Smooth muscle cell of trachea (primary cell): ENCODE measurements around the gene OR7G3. TPM values are rescaled to one million over a fixed set of nuclear protein-coding genes. Genes with fewer than 3 reads are reported as not detected.

Source experiments
- total RNA-seq: library from RNA; depleted of rRNA; stranded (reverse); fragments of >200 nt; gene quantifications from 2 replicates; pipeline ENCODE4 v1.2.1, GENCODE V29; 2014

OR7G3 gene
- total RNA-seq: not detected in 2 replicates

GRCh38 chr19:9126900-9127405, at the start of gene OR7G3:
Gene OR7G3, minus strand, starts transcription at chr19:9126950. Its CDS starts 0 bp downstream, at chr19:9126950.

GRCh38 chr19:9140159-9140874, 13.6 kb upstream of the OR7G3 start, which contains the start of gene ZNF317:
Gene ZNF317, plus strand, starts transcription at chr19:9140397. Its CDS starts 15,620 bp downstream, at chr19:9156017.

GRCh38 chr19:9115307-9115813, 11.4 kb downstream of the OR7G3 start, which contains the start of gene OR7G1:
Gene OR7G1, minus strand, starts transcription at chr19:9115763. Its CDS starts 0 bp downstream, at chr19:9115763.

GRCh38 chr19:9107375-9107774, 19.4 kb downstream of the OR7G3 start, which contains the start of gene OR7G2:
Gene OR7G2, minus strand, starts transcription at chr19:9107475. Its CDS starts 4,232 bp downstream, at chr19:9103243.

GRCh38 chr19:9086761-9087160, 40.0 kb downstream of the OR7G3 start, which contains the start of gene OR1M1:
Gene OR1M1, plus strand, starts transcription at chr19:9087061. Its CDS starts 6,184 bp downstream, at chr19:9093245.

Other genes starting within 250 kb of the OR7G3 start
- not detected in 2 replicates for gene MUC16, start 116.5 kb downstream of the OR7G3 start, total RNA-seq
- gene OR1M1, start 39.9 kb downstream of the OR7G3 start, total RNA-seq: under 0.01 TPM in 1 of 2 replicates, not detected in the other
- not detected in 2 replicates for gene OR7G2, start 19.5 kb downstream of the OR7G3 start, total RNA-seq
- not detected in 2 replicates for gene OR7G1, start 11.2 kb downstream of the OR7G3 start, total RNA-seq
- gene ZNF317, start 13.4 kb upstream of the OR7G3 start, total RNA-seq: 13.5 and 22.2 TPM in 2 replicates
- 0.33 TPM in 1 of 2 replicates, not detected in the other for gene OR7D2, start 52.0 kb upstream of the OR7G3 start, total RNA-seq
- gene OR7D4, start 92.6 kb upstream of the OR7G3 start, total RNA-seq: not detected in 2 replicates
- not detected in 2 replicates for gene OR7E24, start 124.0 kb upstream of the OR7G3 start, total RNA-seq
- 10.4 and 12.4 TPM in 2 replicates for gene ZNF699, start 182.9 kb upstream of the OR7G3 start, total RNA-seq
- gene ZNF559, start 197.2 kb upstream of the OR7G3 start, total RNA-seq: 15.2 and 19.3 TPM in 2 replicates
- gene ZNF177, start 236.1 kb upstream of the OR7G3 start, total RNA-seq: 1.3 and 1.9 TPM in 2 replicates